ENCODE measurements around the gene HES7. TPM values are rescaled to one million over a fixed set of nuclear protein-coding genes. Genes with fewer than 3 reads are reported as not detected.

Gene HES7
- total and polyA plus RNA-seq, 9 of the 15 experiments (the other 6 are each of a cell fraction or from before 2014, with no cell fraction given): 0.03 to 1.7 (median 0.14) TPM; not detected in 1

- TF ChIP-seq ZNF318 (IDR thresholded peaks at IDR 0.05; ENCODE audit: borderline replicate concordance in 1 of 2, low read depth in 1 of 2): no peak
- TF ChIP-seq SIRT6 (IDR thresholded peaks at IDR 0.05; ENCODE audit: low read depth, low read length): no peak
- TF ChIP-seq ZFP36 (IDR thresholded peaks at IDR 0.05; ENCODE audit: low read depth, low read length, partially characterized antibody): no peak
Measured at GRCh38 chr17:8089728-8090127, 34.2 kb downstream of the HES7 start (continued).

Data from K562 (cell line).